Measurements from ENCODE around the gene NPNT.
A peak's percentile ranks its signal among the peaks of the same experiment; 100 is the strongest.

Gene NPNT

DNA sequence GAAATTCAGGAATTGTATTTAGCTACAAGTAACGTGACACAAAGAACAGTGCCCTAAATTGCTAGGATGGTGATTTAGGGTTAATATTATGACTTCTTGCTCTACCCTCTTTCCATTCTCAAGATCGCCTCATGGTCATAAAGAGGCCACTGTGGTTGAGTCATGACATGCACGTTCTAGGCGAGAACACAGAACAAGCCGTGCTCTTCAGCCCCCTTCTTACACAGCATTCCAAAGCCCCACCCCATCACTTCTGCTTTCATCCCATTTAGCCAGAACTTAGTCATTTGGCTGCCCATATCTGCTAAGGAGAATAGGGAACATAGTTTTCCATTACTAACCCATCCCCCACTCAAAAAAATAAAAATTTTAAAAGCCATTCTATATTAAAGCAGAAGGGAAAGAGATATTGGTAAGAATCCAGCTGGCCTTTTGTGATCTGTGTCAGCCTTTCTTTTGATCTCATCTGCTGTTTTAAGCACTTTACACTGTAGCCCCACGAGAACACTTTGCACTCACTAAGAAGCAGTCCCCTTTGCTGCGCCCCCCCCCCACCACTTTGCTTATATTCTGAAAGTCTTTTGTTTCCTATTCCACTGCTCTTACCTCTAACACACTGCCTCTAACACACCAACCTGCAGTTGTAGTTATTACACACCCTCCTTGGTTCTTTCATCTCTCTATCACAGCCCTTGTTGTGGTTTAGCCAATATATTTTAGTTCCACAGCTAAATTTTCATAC is 28.4 kb downstream of the NPNT start:
- Histone ChIP-seq H3K4me1 (ENCODE audit: control insufficient read depth, insufficient read depth, low read length) (peaks cover 11% of the 10 kb centered on the region), H3K27me3 (ENCODE audit: control insufficient read depth, insufficient read depth, low read length) (no peaks in the 10 kb centered on the region), H3K4me3 (ENCODE audit: low read length) (no peak overlapping the region), H3K4me2 (ENCODE audit: low read length) (peak overlapping the region; percentile 10), H3K9ac (ENCODE audit: low read depth, low read length) (no peak overlapping the region), H3K9me3 (replicated peaks; ENCODE audit: low read length) (no peaks in the 10 kb centered on the region), H3K36me3 (ENCODE audit: insufficient read depth, low read length) (no peaks in the 10 kb centered on the region)

DNA sequence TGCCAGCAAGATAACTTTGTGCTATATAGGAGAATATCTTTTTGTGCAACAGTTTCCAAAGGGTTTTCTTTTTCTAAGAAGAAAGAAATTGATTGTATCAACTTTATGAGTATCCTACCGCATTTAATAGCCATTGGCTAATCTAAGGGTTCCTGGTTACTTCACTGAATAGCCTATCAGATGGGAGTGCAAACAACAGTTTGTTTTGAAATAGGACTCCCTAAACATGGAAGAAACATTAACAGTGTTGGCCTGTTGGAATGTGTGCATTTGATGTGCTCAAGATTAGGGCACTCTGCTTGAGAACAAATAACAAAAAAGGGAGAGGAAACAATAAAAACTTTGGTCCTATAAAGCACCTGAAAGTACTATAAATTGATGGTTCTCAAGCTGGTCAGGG is 29.1 kb downstream of the NPNT start:
- H3K4me2 ChIP-seq (ENCODE audit: low read length): no peak overlapping the region
- H3K36me3 ChIP-seq (ENCODE audit: insufficient read depth, low read length): no peaks in the 10 kb centered on the region
- peaks cover 11% of the 10 kb centered on the region for H3K4me1 ChIP-seq (ENCODE audit: control insufficient read depth, insufficient read depth, low read length)
- H3K9ac ChIP-seq (ENCODE audit: low read depth, low read length): no peak overlapping the region
- H3K27me3 ChIP-seq (ENCODE audit: control insufficient read depth, insufficient read depth, low read length): no peaks in the 10 kb centered on the region
- H3K9me3 ChIP-seq (replicated peaks; ENCODE audit: low read length): no peaks in the 10 kb centered on the region
- no peak overlapping the region for H3K4me3 ChIP-seq (ENCODE audit: low read length)

- no peaks in the 10 kb centered on the region for H3K4me1 ChIP-seq (ENCODE audit: control insufficient read depth, insufficient read depth, low read length)
- H3K4me2 ChIP-seq (ENCODE audit: low read length): no peak overlapping the region
- no peak overlapping the region for H3K9ac ChIP-seq (ENCODE audit: low read depth, low read length)
- H3K27me3 ChIP-seq (ENCODE audit: control insufficient read depth, insufficient read depth, low read length): no peaks in the 10 kb centered on the region
- H3K4me3 ChIP-seq (ENCODE audit: low read length): no peak overlapping the region
- no peaks in the 10 kb centered on the region for H3K36me3 ChIP-seq (ENCODE audit: insufficient read depth, low read length)
- no peaks in the 10 kb centered on the region for H3K9me3 ChIP-seq (replicated peaks; ENCODE audit: low read length)
These were observed 35.4 kb downstream of the NPNT start for GRCh38 chr4:105930698-105931097.

- no peaks in the 10 kb centered on the region for H3K4me1 ChIP-seq (ENCODE audit: control insufficient read depth, insufficient read depth, low read length)
- no peak overlapping the region for H3K4me2 ChIP-seq (ENCODE audit: low read length)
- H3K27me3 ChIP-seq (ENCODE audit: control insufficient read depth, insufficient read depth, low read length): no peaks in the 10 kb centered on the region
- no peak overlapping the region for H3K9ac ChIP-seq (ENCODE audit: low read depth, low read length)
- no peaks in the 10 kb centered on the region for H3K36me3 ChIP-seq (ENCODE audit: insufficient read depth, low read length)
- no peaks in the 10 kb centered on the region for H3K9me3 ChIP-seq (replicated peaks; ENCODE audit: low read length)
- no peak overlapping the region for H3K4me3 ChIP-seq (ENCODE audit: low read length)
These were observed 37.8 kb downstream of the NPNT start for GRCh38 chr4:105933083-105933482.

GRCh38 chr4:105934386-105934785 is 39.1 kb downstream of the NPNT start:
- Histone ChIP-seq H3K36me3 (ENCODE audit: insufficient read depth, low read length) (no peaks in the 10 kb centered on the region), H3K27me3 (ENCODE audit: control insufficient read depth, insufficient read depth, low read length) (no peaks in the 10 kb centered on the region), H3K4me2 (ENCODE audit: low read length) (no peak overlapping the region), H3K9ac (ENCODE audit: low read depth, low read length) (no peak overlapping the region), H3K9me3 (replicated peaks; ENCODE audit: low read length) (no peaks in the 10 kb centered on the region), H3K4me1 (ENCODE audit: control insufficient read depth, insufficient read depth, low read length) (no peaks in the 10 kb centered on the region), H3K4me3 (ENCODE audit: low read length) (no peak overlapping the region)

- Histone ChIP-seq H3K27me3 (ENCODE audit: control insufficient read depth, insufficient read depth, low read length) (no peaks in the 10 kb centered on the region), H3K9me3 (replicated peaks; ENCODE audit: low read length) (no peaks in the 10 kb centered on the region), H3K4me1 (ENCODE audit: control insufficient read depth, insufficient read depth, low read length) (no peaks in the 10 kb centered on the region), H3K36me3 (ENCODE audit: insufficient read depth, low read length) (no peaks in the 10 kb centered on the region), H3K4me3 (ENCODE audit: low read length) (no peak overlapping the region), H3K9ac (ENCODE audit: low read depth, low read length) (no peak overlapping the region), H3K4me2 (ENCODE audit: low read length) (no peak overlapping the region)
These were observed 41.6 kb downstream of the NPNT start for GRCh38 chr4:105936901-105937300.

- Histone ChIP-seq H3K36me3 (ENCODE audit: insufficient read depth, low read length) (no peaks in the 10 kb centered on the region), H3K9ac (ENCODE audit: low read depth, low read length) (no peak overlapping the region)
These were observed 42.5 kb downstream of the NPNT start for GRCh38 chr4:105937759-105938158.

GRCh38 chr4:105943234-105943633 is 48.0 kb downstream of the NPNT start:
- no peak overlapping the region for H3K4me3 ChIP-seq (ENCODE audit: low read length)
- H3K27me3 ChIP-seq (ENCODE audit: control insufficient read depth, insufficient read depth, low read length): no peaks in the 10 kb centered on the region
- no peaks in the 10 kb centered on the region for H3K9me3 ChIP-seq (replicated peaks; ENCODE audit: low read length)
- peaks cover 3% of the 10 kb centered on the region for H3K4me1 ChIP-seq (ENCODE audit: control insufficient read depth, insufficient read depth, low read length)
- H3K36me3 ChIP-seq (ENCODE audit: insufficient read depth, low read length): no peaks in the 10 kb centered on the region
- no peak overlapping the region for H3K4me2 ChIP-seq (ENCODE audit: low read length)
- no peak overlapping the region for H3K9ac ChIP-seq (ENCODE audit: low read depth, low read length)

More at GRCh38 chr4:105937759-105938158, 42.5 kb downstream of the NPNT start:
- H3K9me3 ChIP-seq (replicated peaks; ENCODE audit: low read length): no peaks in the 10 kb centered on the region
- no peaks in the 10 kb centered on the region for H3K27me3 ChIP-seq (ENCODE audit: control insufficient read depth, insufficient read depth, low read length)
- no peak overlapping the region for H3K4me2 ChIP-seq (ENCODE audit: low read length)
- no peak overlapping the region for H3K4me3 ChIP-seq (ENCODE audit: low read length)
- H3K4me1 ChIP-seq (ENCODE audit: control insufficient read depth, insufficient read depth, low read length): no peaks in the 10 kb centered on the region

GRCh38 chr4:105944540-105944939 is 49.3 kb downstream of the NPNT start:
- no peak overlapping the region for H3K4me2 ChIP-seq (ENCODE audit: low read length)
- peaks cover 3% of the 10 kb centered on the region for H3K4me1 ChIP-seq (ENCODE audit: control insufficient read depth, insufficient read depth, low read length)
- no peaks in the 10 kb centered on the region for H3K9me3 ChIP-seq (replicated peaks; ENCODE audit: low read length)
- no peak overlapping the region for H3K9ac ChIP-seq (ENCODE audit: low read depth, low read length)
- H3K4me3 ChIP-seq (ENCODE audit: low read length): no peak overlapping the region
- H3K27me3 ChIP-seq (ENCODE audit: control insufficient read depth, insufficient read depth, low read length): no peaks in the 10 kb centered on the region
- H3K36me3 ChIP-seq (ENCODE audit: insufficient read depth, low read length): no peaks in the 10 kb centered on the region

DNA sequence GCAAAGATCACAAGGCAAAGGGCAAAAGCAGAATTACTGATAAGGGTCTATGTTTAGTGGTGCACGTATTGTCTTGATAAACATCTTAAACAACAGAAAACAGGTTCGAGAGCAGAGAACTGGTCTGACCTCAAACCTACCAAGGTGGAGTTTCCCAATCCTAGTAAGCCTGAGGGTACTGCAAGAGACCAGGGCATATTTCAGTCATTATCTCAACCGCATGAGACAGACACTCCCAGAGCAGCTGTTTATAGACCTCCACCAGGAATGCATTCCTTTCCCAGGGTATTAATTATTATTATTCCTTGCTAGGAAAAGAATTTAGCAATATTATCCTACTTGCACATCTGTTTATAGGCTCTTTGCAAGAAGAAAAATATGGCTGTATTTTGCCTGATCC is 51.5 kb downstream of the NPNT start:
- peaks cover 3% of the 10 kb centered on the region for H3K4me1 ChIP-seq (ENCODE audit: control insufficient read depth, insufficient read depth, low read length)
- H3K4me2 ChIP-seq (ENCODE audit: low read length): no peak overlapping the region
- H3K36me3 ChIP-seq (ENCODE audit: insufficient read depth, low read length): no peaks in the 10 kb centered on the region
- H3K9ac ChIP-seq (ENCODE audit: low read depth, low read length): no peak overlapping the region
- no peaks in the 10 kb centered on the region for H3K9me3 ChIP-seq (replicated peaks; ENCODE audit: low read length)
- H3K27me3 ChIP-seq (ENCODE audit: control insufficient read depth, insufficient read depth, low read length): no peaks in the 10 kb centered on the region
- no peak overlapping the region for H3K4me3 ChIP-seq (ENCODE audit: low read length)

- H3K4me2 ChIP-seq (ENCODE audit: low read length): no peak overlapping the region
- no peaks in the 10 kb centered on the region for H3K4me1 ChIP-seq (ENCODE audit: control insufficient read depth, insufficient read depth, low read length)
- H3K9me3 ChIP-seq (replicated peaks; ENCODE audit: low read length): no peaks in the 10 kb centered on the region
- H3K36me3 ChIP-seq (ENCODE audit: insufficient read depth, low read length): no peaks in the 10 kb centered on the region
- peaks cover 3% of the 10 kb centered on the region for H3K27me3 ChIP-seq (ENCODE audit: control insufficient read depth, insufficient read depth, low read length)
- H3K4me3 ChIP-seq (ENCODE audit: low read length): no peak overlapping the region
- H3K9ac ChIP-seq (ENCODE audit: low read depth, low read length): no peak overlapping the region
These were observed 55.4 kb downstream of the NPNT start for GRCh38 chr4:105950701-105951100.

- Histone ChIP-seq H3K4me3 (ENCODE audit: low read length) (no peak overlapping the region), H3K27me3 (ENCODE audit: control insufficient read depth, insufficient read depth, low read length) (peaks cover 3% of the 10 kb centered on the region), H3K4me2 (ENCODE audit: low read length) (no peak overlapping the region), H3K9ac (ENCODE audit: low read depth, low read length) (no peak overlapping the region), H3K36me3 (ENCODE audit: insufficient read depth, low read length) (no peaks in the 10 kb centered on the region), H3K4me1 (ENCODE audit: control insufficient read depth, insufficient read depth, low read length) (no peaks in the 10 kb centered on the region), H3K9me3 (replicated peaks; ENCODE audit: low read length) (no peaks in the 10 kb centered on the region)
These were observed 55.9 kb downstream of the NPNT start for GRCh38 chr4:105951198-105951597.

Measured in skeletal muscle satellite cell (primary cell).